ENCODE results near the gene SHQ1.

SHQ1 gene

GRCh38 chr3:72847282-72847681 is 963 bp downstream of the SHQ1 start:
- DNase-seq, result no peak

DNA sequence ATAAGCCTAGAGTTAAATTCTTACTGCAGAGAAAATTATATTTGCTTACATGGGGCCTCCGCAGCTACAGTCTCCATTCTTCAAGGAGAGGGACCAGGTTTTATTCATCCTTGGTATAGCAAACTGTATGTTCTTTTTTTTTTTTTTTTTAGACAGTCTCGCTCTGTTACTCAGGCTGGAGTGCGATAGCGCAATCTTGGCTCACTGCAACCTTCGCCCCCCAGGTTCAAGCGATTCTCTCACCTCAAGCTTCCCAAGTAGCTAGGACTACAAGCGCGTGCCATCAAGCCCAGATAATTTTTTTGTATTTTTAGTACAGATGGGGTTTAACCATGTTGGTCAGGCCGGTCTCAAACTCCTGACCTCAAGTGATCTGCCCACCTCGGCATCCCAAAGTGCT is 2.1 kb downstream of the SHQ1 start:
- DNase-seq, result no peak

GRCh38 chr3:72844436-72844993 is 3.7 kb downstream of the SHQ1 start:
- no peak for DNase-seq

DNA sequence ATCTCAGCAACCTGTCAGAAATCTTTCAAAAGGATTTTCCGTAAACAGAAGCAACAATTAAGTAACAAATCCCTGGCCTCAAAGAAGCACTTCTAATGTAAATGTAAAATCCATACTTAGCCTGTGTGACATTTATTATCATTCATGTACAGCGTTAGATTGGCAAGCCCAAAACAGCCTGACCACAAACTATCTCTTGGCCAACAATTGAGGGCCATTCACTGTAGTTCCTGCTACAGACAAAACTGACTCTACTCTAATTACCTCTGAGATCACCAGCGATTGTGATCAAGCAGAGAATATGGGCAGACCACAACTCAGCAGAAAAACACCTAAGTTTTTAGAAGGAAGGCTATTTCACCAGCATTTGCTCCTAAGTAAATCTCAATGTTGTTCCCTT is 9.2 kb downstream of the SHQ1 start:
- no peak for DNase-seq

- no peak for DNase-seq
These were observed 11.3 kb downstream of the SHQ1 start for GRCh38 chr3:72836923-72837322.

- DNase-seq, result no peak
These were observed 11.8 kb downstream of the SHQ1 start for GRCh38 chr3:72836416-72836815.

- no peak for DNase-seq
These were observed 17.6 kb downstream of the SHQ1 start for GRCh38 chr3:72830452-72831223.

DNA sequence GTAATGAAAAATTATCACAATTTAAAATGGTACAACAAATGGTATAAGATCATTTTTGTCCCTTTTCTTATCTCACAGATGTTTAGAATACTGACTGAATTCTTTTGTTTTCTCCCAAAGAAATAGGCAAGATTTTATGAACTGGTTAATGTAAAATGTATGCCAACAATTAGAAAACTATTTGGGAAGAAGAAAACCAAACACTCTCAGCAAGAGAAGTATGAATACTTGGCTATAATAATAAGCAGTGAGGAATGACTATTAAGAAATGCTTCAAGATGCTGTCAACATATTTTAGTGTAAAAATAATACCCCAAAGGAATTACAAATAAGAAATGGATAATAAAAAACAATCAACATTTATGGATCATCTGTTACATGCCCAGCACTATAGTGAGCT is 18.5 kb downstream of the SHQ1 start:
- no peak for DNase-seq

GRCh38 chr3:72821161-72821781 is 27.0 kb downstream of the SHQ1 start:
- no peak for DNase-seq

DNA sequence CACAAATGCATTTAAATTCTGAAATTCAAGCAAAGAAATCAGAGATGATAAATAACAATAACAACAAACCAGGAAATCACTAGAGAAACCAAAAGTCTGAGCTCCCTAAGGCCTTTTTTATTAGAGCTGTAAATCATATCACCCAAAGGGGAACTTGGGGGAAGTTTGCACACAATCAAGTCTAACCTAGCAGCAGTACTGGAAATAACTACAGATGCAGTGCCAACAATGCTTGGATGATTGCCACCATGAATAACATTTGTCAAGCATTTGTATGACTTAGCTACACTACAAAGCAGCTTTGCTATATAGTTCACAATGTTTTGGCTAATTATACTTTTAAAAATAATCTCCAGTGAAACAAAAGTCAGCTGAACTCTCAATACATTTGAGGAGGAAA is 27.8 kb downstream of the SHQ1 start:
- no peak for DNase-seq

- no peak for DNase-seq
These were observed 29.3 kb downstream of the SHQ1 start for GRCh38 chr3:72818905-72819304.

GRCh38 chr3:72818092-72818773 is 30.0 kb downstream of the SHQ1 start:
- no peak for DNase-seq

- DNase-seq, result no peak
These were observed 31.3 kb downstream of the SHQ1 start for GRCh38 chr3:72816862-72817355.

GRCh38 chr3:72814308-72814707 is 33.9 kb downstream of the SHQ1 start:
- DNase-seq, result no peak

GRCh38 chr3:72812201-72812600 is 36.0 kb downstream of the SHQ1 start:
- no peak for DNase-seq

DNA sequence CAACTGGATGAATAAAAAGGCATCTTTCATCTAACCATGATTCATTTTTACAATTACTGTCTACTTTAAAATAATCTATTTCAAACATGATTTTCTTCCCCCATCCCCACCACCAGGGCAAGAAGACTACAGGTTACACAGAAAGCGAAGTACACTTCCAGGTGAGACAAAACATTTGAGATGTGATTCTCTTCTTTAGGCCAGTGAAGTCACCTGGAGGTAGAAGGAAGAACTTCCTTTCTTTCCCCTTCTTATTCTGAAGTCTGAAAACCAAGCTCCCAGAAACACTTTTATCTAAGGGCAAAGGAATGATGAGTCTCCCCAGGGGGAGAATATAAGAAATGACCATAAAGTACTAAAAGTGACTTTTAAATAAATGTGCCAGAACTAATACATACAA is 36.7 kb downstream of the SHQ1 start:
- no peak for DNase-seq

- DNase-seq, result no peak
These were observed 37.4 kb downstream of the SHQ1 start for GRCh38 chr3:72810659-72811434.

DNA sequence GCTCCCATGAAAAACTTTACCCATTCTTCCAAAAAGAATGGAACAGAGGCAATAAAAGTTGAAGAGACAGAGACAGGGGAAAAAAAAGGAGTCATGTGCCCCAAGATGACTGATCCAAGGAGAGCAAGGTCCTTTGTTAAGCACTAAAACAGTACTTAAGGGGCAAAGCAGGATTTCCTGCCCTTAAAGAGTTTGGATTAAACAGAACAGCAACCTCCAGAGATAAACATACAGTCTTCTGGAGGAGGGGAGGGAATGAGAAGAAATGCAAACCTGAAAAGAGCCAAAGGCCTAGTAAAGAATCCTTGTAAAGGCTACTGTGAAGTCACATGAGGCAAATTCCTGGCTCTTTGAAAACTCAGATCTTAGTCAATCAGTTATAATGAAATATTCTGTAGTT is 38.2 kb downstream of the SHQ1 start:
- no peak for DNase-seq

- no peak for DNase-seq
These were observed 43.9 kb downstream of the SHQ1 start for GRCh38 chr3:72804361-72804760.

GRCh38 chr3:72803573-72803972 is 44.7 kb downstream of the SHQ1 start:
- no peak for DNase-seq

GRCh38 chr3:72802001-72802400 is 46.2 kb downstream of the SHQ1 start:
- DNase-seq, result no peak

DNA sequence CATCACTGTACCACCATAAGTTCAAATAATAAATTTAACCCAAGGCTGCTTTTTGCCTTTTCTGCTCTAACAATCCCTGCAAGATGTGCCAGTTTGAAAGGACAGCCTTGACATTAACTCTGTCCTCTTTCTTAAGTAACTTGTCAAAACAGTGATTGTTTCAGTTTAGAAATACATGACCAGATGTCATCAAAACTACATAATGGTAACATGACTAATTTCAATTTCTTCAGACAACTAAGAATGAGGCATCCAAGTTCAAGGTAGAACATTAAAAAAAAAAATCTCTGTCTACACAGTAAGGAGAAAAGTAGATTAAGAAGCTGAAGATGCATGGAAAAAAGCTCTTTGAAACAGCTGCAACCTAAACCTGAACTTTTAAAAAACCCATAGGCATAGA is 47.4 kb downstream of the SHQ1 start:
- DNase-seq, result no peak

All from activated CD8-positive, alpha-beta memory T cell treated with anti-CD3 and anti-CD28 coated beads for 24 hours (primary cell).